HG02588 (cell line): Measurements from ENCODE around the gene NOC4L.

ENCODE experiments used
- ATAC-seq: cut with Tn5 transposase; IDR thresholded peaks from one replicate; pipeline ENCODE4 v1.9.1; 2021; ENCODE audit warnings: mild to moderate bottlenecking, moderate library complexity; ENCODE audit not compliant: unreplicated experiment

The NOC4L gene

GRCh38 chr12:132166801-132167591, 22.7 kb downstream of the NOC4L start:
- no peak for ATAC-seq

GRCh38 chr12:132167611-132168310, 23.5 kb downstream of the NOC4L start:
- no peak for ATAC-seq

GRCh38 chr12:132168311-132169031, 24.2 kb downstream of the NOC4L start:
- ATAC-seq, result no peak

GRCh38 chr12:132169376-132169775, 25.1 kb downstream of the NOC4L start:
- ATAC-seq, result no peak

- ATAC-seq, result no peak
Measured at GRCh38 chr12:132170094-132170636, 25.9 kb downstream of the NOC4L start.

GRCh38 chr12:132170637-132171292, 26.5 kb downstream of the NOC4L start:
- ATAC-seq, result no peak

GRCh38 chr12:132171293-132171967, 27.2 kb downstream of the NOC4L start:
- no peak for ATAC-seq

GRCh38 chr12:132171968-132172521, 27.8 kb downstream of the NOC4L start:
- no peak for ATAC-seq

GRCh38 chr12:132172619-132173018, 28.4 kb downstream of the NOC4L start:
- ATAC-seq, result no peak

GRCh38 chr12:132173135-132174014, 29.1 kb downstream of the NOC4L start:
- no peak for ATAC-seq

- ATAC-seq, result no peak
Measured at GRCh38 chr12:132174015-132174838, 30.0 kb downstream of the NOC4L start.

GRCh38 chr12:132174839-132175490, 30.7 kb downstream of the NOC4L start:
- ATAC-seq, result no peak

GRCh38 chr12:132175496-132176384, 31.5 kb downstream of the NOC4L start:
- ATAC-seq, result no peak

- ATAC-seq, result no peak
Measured at GRCh38 chr12:132176385-132176919, 32.2 kb downstream of the NOC4L start.

GRCh38 chr12:132176920-132177551, 32.8 kb downstream of the NOC4L start:
- no peak for ATAC-seq

GRCh38 chr12:132178316-132178715, 34.1 kb downstream of the NOC4L start:
- no peak for ATAC-seq
